Right renal cortex interstitium (tissue), 3 donors: Measurements from ENCODE around the gene ZNF567. TPM values are rescaled to one million over a fixed set of nuclear protein-coding genes. Genes with fewer than 3 reads are reported as not detected.
"Not testable (repeated sequence)": the region's sequence is repeated elsewhere in the genome, so short reads cannot be mapped to it uniquely, and the experiment has no call there.

Experiments used
- DNase-seq, 3 donors: peaks; one replicate each; pipeline ENCODE4 v3.0.0-alpha.2; 2013; ENCODE audit warnings: low read depth in 3 of 3, low spot score in 2 of 3
- polyA plus RNA-seq, 3 donors: library from polyadenylated mRNA; unstranded; fragments of 120-200 nt; gene quantifications; one replicate each; pipeline ENCODE4 v1.2.1, GENCODE V29; 2013; ENCODE audit not compliant: insufficient read length in 3 of 3

Gene ZNF567
- polyA plus RNA-seq, 3 donors = 13.9 to 16.0 (median 15.3) TPM

- DNase-seq = not testable (repeated sequence)
Measured at GRCh38 chr19:36749613-36750012, 62.2 kb downstream of the ZNF567 start.

- no peak for DNase-seq
Measured at GRCh38 chr19:36750066-36750691, 62.8 kb downstream of the ZNF567 start.

Other genes starting within 250 kb of the ZNF567 start
- gene ZNF566, start 198.1 kb upstream of the ZNF567 start, polyA plus RNA-seq = 10 to 100 TPM; 15.9 to 17.0 (median 16.7) TPM
- gene ZNF260, start 159.3 kb upstream of the ZNF567 start, polyA plus RNA-seq = 10 to 100 TPM; 31.3 to 32.6 (median 32.5) TPM
- gene ZNF529, start 114.3 kb upstream of the ZNF567 start, polyA plus RNA-seq = 10 to 100 TPM; 19.4 to 23.7 (median 19.5) TPM
- 1 to 10 TPM; 5.4 to 5.9 (median 5.5) TPM for gene ZNF382, start 82.3 kb upstream of the ZNF567 start, polyA plus RNA-seq
- 10 to 100 TPM in 2 of 3 donors, 1 to 10 TPM in 1; 9.9 to 14.4 (median 12.4) TPM for gene ZNF461, start 20.8 kb upstream of the ZNF567 start, polyA plus RNA-seq
- gene ZNF850, start 85.2 kb downstream of the ZNF567 start, polyA plus RNA-seq = 1 to 10 TPM; 2.9 to 3.4 (median 3.1) TPM
- gene ZNF790, start 150.8 kb downstream of the ZNF567 start, polyA plus RNA-seq = 10 to 100 TPM; 11.4 to 12.4 (median 12.4) TPM
- 10 to 100 TPM; 13.0 to 14.0 (median 13.5) TPM for gene ZNF345, start 163.3 kb downstream of the ZNF567 start, polyA plus RNA-seq
- 1 to 10 TPM; 6.8 to 7.6 (median 7.1) TPM for gene ZNF829, start 228.7 kb downstream of the ZNF567 start, polyA plus RNA-seq
- gene ZNF568, start 228.7 kb downstream of the ZNF567 start, polyA plus RNA-seq = 10 to 100 TPM; 24.8 to 26.1 (median 26.0) TPM